HUES6 (cell line): Measurements from ENCODE around the gene DIABLO.
"Not testable (repeated sequence)": the region's sequence is repeated elsewhere in the genome, so short reads cannot be mapped to it uniquely, and the experiment has no call there.

Experiments used
- H3K27ac ChIP-seq: 2 replicates; pipeline ENCODE4 v1.7.0; 2013; ENCODE audit warnings: low read depth, mild to moderate bottlenecking, low read length, inconsistent platforms
- H3K27me3 ChIP-seq: 2 replicates; pipeline ENCODE4 v1.6.1; 2013; ENCODE audit warnings: low read length; ENCODE audit not compliant: control insufficient read depth, insufficient read depth
- H3K36me3 ChIP-seq: 2 replicates; pipeline ENCODE4 v1.6.1; 2013; ENCODE audit warnings: low read length; ENCODE audit not compliant: control insufficient read depth, insufficient read depth
- H3K4me1 ChIP-seq: 2 replicates; pipeline ENCODE4 v1.6.1; 2013; ENCODE audit warnings: low read length; ENCODE audit not compliant: control insufficient read depth, insufficient read depth
- H3K4me3 ChIP-seq: 2 replicates; pipeline ENCODE4 v1.5.1; 2013; ENCODE audit warnings: low read depth, low read length
- H3K9ac ChIP-seq: one replicate; pipeline ENCODE4 v1.6.1; 2013; ENCODE audit warnings: mild to moderate bottlenecking, low read length
- H3K9me3 ChIP-seq: 2 replicates; pipeline ENCODE4 v1.6.1; 2013; ENCODE audit warnings: low read depth, low read length; ENCODE audit not compliant: control insufficient read depth, insufficient read depth

DIABLO gene

GRCh38 chr12:122185494-122186082 lies 40.3 kb downstream of the DIABLO start:
- no peaks in the 10 kb centered on the region for H3K4me1 ChIP-seq
- no peak overlapping the region for H3K27ac ChIP-seq
- H3K36me3 ChIP-seq = no peaks in the 10 kb centered on the region
- H3K4me3 ChIP-seq = no peak overlapping the region
- H3K27me3 ChIP-seq = peaks cover 19% of the 10 kb centered on the region
- no peak overlapping the region for H3K9ac ChIP-seq
- no peaks in the 10 kb centered on the region for H3K9me3 ChIP-seq

- Histone ChIP-seq H3K9ac (no peak overlapping the region), H3K27ac (no peak overlapping the region), H3K4me3 (no peak overlapping the region), H3K27me3 (peaks cover 19% of the 10 kb centered on the region), H3K36me3 (no peaks in the 10 kb centered on the region), H3K4me1 (no peaks in the 10 kb centered on the region), H3K9me3 (no peaks in the 10 kb centered on the region)
Observed at GRCh38 chr12:122185079-122185478, 40.8 kb downstream of the DIABLO start.

- no peak overlapping the region for H3K9ac ChIP-seq
- H3K27ac ChIP-seq = no peak overlapping the region
- H3K9me3 ChIP-seq = no peaks in the 10 kb centered on the region
- no peaks in the 10 kb centered on the region for H3K4me1 ChIP-seq
- no peaks in the 10 kb centered on the region for H3K36me3 ChIP-seq
- H3K27me3 ChIP-seq = peaks cover 19% of the 10 kb centered on the region
- H3K4me3 ChIP-seq = no peak overlapping the region
Observed at GRCh38 chr12:122184517-122184916, 41.3 kb downstream of the DIABLO start.

GRCh38 chr12:122183588-122183940 lies 42.3 kb downstream of the DIABLO start:
- Histone ChIP-seq H3K9me3 (no peaks in the 10 kb centered on the region), H3K27ac (no peak overlapping the region), H3K36me3 (no peaks in the 10 kb centered on the region), H3K9ac (no peak overlapping the region), H3K4me3 (peak overlapping the region; percentile 68), H3K27me3 (peaks cover 19% of the 10 kb centered on the region), H3K4me1 (no peaks in the 10 kb centered on the region)

- Histone ChIP-seq H3K27ac (no peak within 1 kb of the TSS), H3K4me3 (peak within 1 kb of the TSS; percentile 68), H3K27me3 (peaks cover 19% of the 10 kb centered on the region), H3K9ac (no peak within 1 kb of the TSS), H3K9me3 (no peaks in the 10 kb centered on the region), H3K4me1 (no peaks in the 10 kb centered on the region), H3K36me3 (no peaks in the 10 kb centered on the region)
Observed at GRCh38 chr12:122182887-122183587, 42.8 kb downstream of the DIABLO start, which contains the start of gene LRRC43. TSS of gene LRRC43 (plus strand) at chr12:122183123. CDS start at chr12:122183145, 22 bp downstream.

GRCh38 chr12:122176473-122176872 lies 49.4 kb downstream of the DIABLO start:
- H3K9ac ChIP-seq = not testable (repeated sequence)

GRCh38 chr12:122174155-122174845 lies 51.6 kb downstream of the DIABLO start, which contains the start of gene IL31:
TSS of gene IL31 (minus strand) at chr12:122174221. CDS start at chr12:122174172, 49 bp downstream.
- no peak within 1 kb of the TSS for H3K27ac ChIP-seq
- H3K4me3 ChIP-seq = no peak within 1 kb of the TSS
- H3K36me3 ChIP-seq = no peaks in the 10 kb centered on the region
- H3K9me3 ChIP-seq = no peaks in the 10 kb centered on the region
- H3K9ac ChIP-seq = no peak within 1 kb of the TSS
- H3K4me1 ChIP-seq = no peaks in the 10 kb centered on the region
- no peaks in the 10 kb centered on the region for H3K27me3 ChIP-seq

More at GRCh38 chr12:122176473-122176872, 49.4 kb downstream of the DIABLO start:
- not testable (repeated sequence) for H3K27me3 ChIP-seq, H3K4me3 ChIP-seq, H3K27ac ChIP-seq, H3K36me3 ChIP-seq, H3K4me1 ChIP-seq, H3K9me3 ChIP-seq

- H3K27ac ChIP-seq = no peak overlapping the region
- H3K9me3 ChIP-seq = no peaks in the 10 kb centered on the region
- H3K36me3 ChIP-seq = no peaks in the 10 kb centered on the region
- no peak overlapping the region for H3K9ac ChIP-seq
- no peaks in the 10 kb centered on the region for H3K4me1 ChIP-seq
- no peaks in the 10 kb centered on the region for H3K27me3 ChIP-seq
- H3K4me3 ChIP-seq = no peak overlapping the region
Observed at GRCh38 chr12:122172262-122172939, 53.5 kb downstream of the DIABLO start.

GRCh38 chr12:122171399-122171798 lies 54.5 kb downstream of the DIABLO start:
- no peaks in the 10 kb centered on the region for H3K27me3 ChIP-seq
- no peak overlapping the region for H3K9ac ChIP-seq
- H3K36me3 ChIP-seq = no peaks in the 10 kb centered on the region
- no peak overlapping the region for H3K4me3 ChIP-seq
- H3K27ac ChIP-seq = no peak overlapping the region
- no peaks in the 10 kb centered on the region; the same call in 1 of the 2 replicates for H3K4me1 ChIP-seq
- no peaks in the 10 kb centered on the region for H3K9me3 ChIP-seq

GRCh38 chr12:122168492-122168891 lies 57.4 kb downstream of the DIABLO start:
- no peaks in the 10 kb centered on the region for H3K9me3 ChIP-seq
- no peaks in the 10 kb centered on the region; the same call in 1 of the 2 replicates for H3K4me1 ChIP-seq
- no peaks in the 10 kb centered on the region for H3K36me3 ChIP-seq
- no peak overlapping the region for H3K27ac ChIP-seq
- no peak overlapping the region for H3K4me3 ChIP-seq
- H3K27me3 ChIP-seq = no peaks in the 10 kb centered on the region
- no peak overlapping the region for H3K9ac ChIP-seq
